Measurements from ENCODE around the gene CYP2C19.

DNA sequence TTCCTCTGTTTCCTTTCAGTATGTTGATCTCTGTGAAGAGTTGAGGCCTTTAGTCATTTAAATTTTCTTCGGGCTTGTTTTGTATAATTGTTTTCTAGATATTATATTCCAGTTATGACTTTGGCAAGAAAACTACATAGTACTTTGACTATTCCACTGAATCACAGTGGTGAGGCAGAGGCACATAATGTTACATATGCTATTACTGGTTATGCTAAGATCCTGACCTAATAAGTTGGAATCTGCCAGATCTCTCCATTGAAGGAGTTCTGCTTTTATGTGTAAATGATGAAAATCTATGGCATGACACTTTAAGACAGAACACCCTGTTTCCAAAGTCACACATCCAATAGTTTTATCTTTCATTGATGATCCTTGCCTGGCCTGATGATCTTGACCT lies 83.7 kb downstream of the CYP2C19 start:
- TF ChIP-seq, protein P1, sequence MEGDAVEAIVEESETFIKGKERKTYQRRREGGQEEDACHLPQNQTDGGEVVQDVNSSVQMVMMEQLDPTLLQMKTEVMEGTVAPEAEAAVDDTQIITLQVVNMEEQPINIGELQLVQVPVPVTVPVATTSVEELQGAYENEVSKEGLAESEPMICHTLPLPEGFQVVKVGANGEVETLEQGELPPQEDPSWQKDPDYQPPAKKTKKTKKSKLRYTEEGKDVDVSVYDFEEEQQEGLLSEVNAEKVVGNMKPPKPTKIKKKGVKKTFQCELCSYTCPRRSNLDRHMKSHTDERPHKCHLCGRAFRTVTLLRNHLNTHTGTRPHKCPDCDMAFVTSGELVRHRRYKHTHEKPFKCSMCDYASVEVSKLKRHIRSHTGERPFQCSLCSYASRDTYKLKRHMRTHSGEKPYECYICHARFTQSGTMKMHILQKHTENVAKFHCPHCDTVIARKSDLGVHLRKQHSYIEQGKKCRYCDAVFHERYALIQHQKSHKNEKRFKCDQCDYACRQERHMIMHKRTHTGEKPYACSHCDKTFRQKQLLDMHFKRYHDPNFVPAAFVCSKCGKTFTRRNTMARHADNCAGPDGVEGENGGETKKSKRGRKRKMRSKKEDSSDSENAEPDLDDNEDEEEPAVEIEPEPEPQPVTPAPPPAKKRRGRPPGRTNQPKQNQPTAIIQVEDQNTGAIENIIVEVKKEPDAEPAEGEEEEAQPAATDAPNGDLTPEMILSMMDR (conservative IDR thresholded peaks at IDR 0.05 in 1 of 2, IDR thresholded peaks at IDR 0.05 in 1 of 2; ENCODE audit: extremely low read depth in 1 of 2, insufficient read depth in 1 of 2, low read depth in 1 of 2, low read length in 2 of 2): no peak
- no peak for TF ChIP-seq EZH2 (IDR thresholded peaks at IDR 0.05; ENCODE audit: borderline replicate concordance, low read length)
